K562 (cell line): ENCODE results near the gene CYP2A6. TPM values are rescaled to one million over a fixed set of nuclear protein-coding genes. Genes with fewer than 3 reads are reported as not detected.
"Not testable (repeated sequence)": the region's sequence is repeated elsewhere in the genome, so short reads cannot be mapped to it uniquely, and the experiment has no call there.

Source experiments
- CREB1 ChIP-seq, 2 experiments: sonication (generic) in 1 of 2; formaldehyde crosslinking in 1 of 2; IDR thresholded peaks; 2 replicates each; pipeline versions ENCODE4 v1.6.1 to v1.8.0; 2012 to 2022; ENCODE audit warnings: inconsistent platforms in 1 of 2, mild to moderate bottlenecking in 1 of 2, missing genetic modification reagents in 1 of 2, moderate library complexity in 1 of 2
- FOSL1 ChIP-seq: fragments of 200-800 bp; sonication (Bioruptor generic); conservative IDR thresholded peaks from 2 replicates; pipeline ENCODE4 v1.6.1; 2016; ENCODE audit warnings: missing genetic modification characterization, missing compliant biosample characterization
- FOXP1 ChIP-seq: sonication (generic); formaldehyde crosslinking; IDR thresholded peaks from 2 replicates; pipeline ENCODE4 v1.8.0; 2022; ENCODE audit warnings: mild to moderate bottlenecking, missing genetic modification reagents
- KDM4B ChIP-seq, 2 experiments: fragments of 450-650 bp in 1 of 2; sonication (generic) in 1 of 2; IDR thresholded peaks; 2 replicates each; pipeline ENCODE4 v1.6.1; 2016 to 2017; ENCODE audit warnings: borderline replicate concordance in 2 of 2, antibody characterized with exemption in 1 of 2, low read depth in 1 of 2, mild to moderate bottlenecking in 1 of 2
- KLF6 ChIP-seq: fragments of 250-450 bp; sonication (Bioruptor Pico); IDR thresholded peaks from 2 replicates; pipeline ENCODE4 v1.4.0; 2020; ENCODE audit warnings: mild to moderate bottlenecking, moderate library complexity, borderline replicate concordance
- REST ChIP-seq, 2 experiments: fragments of 450-650 bp; formaldehyde crosslinking in 1 of 2; IDR thresholded peaks; 2 replicates each; pipeline versions ENCODE4 v1.4.0 to v1.6.1; 2014 to 2020; ENCODE audit warnings: mild to moderate bottlenecking in 2 of 2, borderline replicate concordance in 1 of 2, low read depth in 1 of 2
- TCF3 ChIP-seq: sonication (generic); formaldehyde crosslinking; IDR thresholded peaks from 2 replicates; pipeline ENCODE4 v1.4.0; 2020; ENCODE audit warnings: mild to moderate bottlenecking, missing genetic modification reagents
- TFAP4 ChIP-seq: sonication (generic); formaldehyde crosslinking; IDR thresholded peaks from 2 replicates; pipeline ENCODE4 v1.8.0; 2022; ENCODE audit warnings: missing genetic modification reagents, mild to moderate bottlenecking, moderate library complexity, borderline replicate concordance
- ZNF175 ChIP-seq: fragments of 200-800 bp; sonication (Bioruptor generic); IDR thresholded peaks from 2 replicates; pipeline ENCODE4 v1.6.1; 2016; ENCODE audit warnings: low read depth, mild to moderate bottlenecking, missing genetic modification characterization, missing compliant biosample characterization
- ZNF395 ChIP-seq: fragments of 200-800 bp; sonication (Bioruptor generic); IDR thresholded peaks from 2 replicates; pipeline ENCODE4 v1.6.1; 2017; ENCODE audit warnings: missing genetic modification characterization, missing compliant biosample characterization
- ZNF41 ChIP-seq: fragments of 250-450 bp; sonication (Bioruptor Pico); conservative IDR thresholded peaks from 2 replicates; pipeline ENCODE4 v1.4.0; 2020; ENCODE audit warnings: mild to moderate bottlenecking
- polyA plus RNA-seq, 8 experiments: library from polyadenylated mRNA; depleted of rRNA in 4 of 8; stranded (reverse) in 5 of 8; unstranded in 3 of 8; fragments of >200 nt; fragmentation: Nextera tagmentation in 2 of 8; fragmentation: Illumina TruSeq in 1 of 8; extraction: Ambion mirVana in 2 of 8; extraction: Trizol in 1 of 8; gene quantifications; 2 replicates each; pipeline versions ENCODE4 v1.2.1 to v1.2.3, GENCODE V29; 2011 to 2014; ENCODE audit warnings: inconsistent platforms in 1 of 8, missing spikeins in 1 of 8
- total RNA-seq, 7 experiments: library from RNA; depleted of rRNA in 6 of 7; stranded (reverse); fragments of >200 nt in 6 of 7; fragmentation: Illumina TruSeq in 2 of 7; extraction: Trizol in 2 of 7; gene quantifications; 2 replicates each; pipeline versions ENCODE4 v1.2.1 to v1.2.3, GENCODE V29; 2011 to 2021; ENCODE audit warnings: low replicate concordance in 1 of 7
- TF ChIP-seq, protein P1 (sequence below): fragments of 250-450 bp; sonication (Bioruptor Pico); IDR thresholded peaks from 2 replicates; pipeline ENCODE4 v1.4.0; 2020; ENCODE audit warnings: mild to moderate bottlenecking

Gene CYP2A6
- total and polyA plus RNA-seq, 9 of the 15 experiments (the other 6 are each of a cell fraction or from before 2014, with no cell fraction given): 0.31 TPM; not detected in 8

- TF ChIP-seq REST (IDR thresholded peaks at IDR 0.05; ENCODE audit: borderline replicate concordance) (peak; percentile 47; the same call in 1 of the 2 replicates), KDM4B (IDR thresholded peaks at IDR 0.05; ENCODE audit: borderline replicate concordance in 2 of 2, low read depth in 1 of 2) (0 out of 4 replicates have a peak, but pooled peaks of 1 of the 2 experiments have one; percentile 34), ZNF395 (CRISPR knock-in tag) (peak; percentile 97), CREB1 (IDR thresholded peaks at IDR 0.05) (peak; percentile 38; the same call in 1 of the 2 replicates), FOSL1 (tag) (peak; percentile 62), FOXP1 (CRISPR knock-in tag) (peak; percentile 77), TCF3 (peak; percentile 94), KLF6 (CRISPR knock-in tag) (peak; percentile 65; the same call in 1 of the 2 replicates), ZNF41 (CRISPR knock-in tag) (peak; percentile 63), TFAP4 (peak; percentile 55), ZNF175 (CRISPR knock-in tag) (peak; percentile 86)
- TF ChIP-seq REST (CRISPR knock-in tag; IDR thresholded peaks at IDR 0.05; ENCODE audit: low read depth); CREB1 (CRISPR knock-in tag; IDR thresholded peaks at IDR 0.05): not testable (repeated sequence)
- TF ChIP-seq, protein P1, sequence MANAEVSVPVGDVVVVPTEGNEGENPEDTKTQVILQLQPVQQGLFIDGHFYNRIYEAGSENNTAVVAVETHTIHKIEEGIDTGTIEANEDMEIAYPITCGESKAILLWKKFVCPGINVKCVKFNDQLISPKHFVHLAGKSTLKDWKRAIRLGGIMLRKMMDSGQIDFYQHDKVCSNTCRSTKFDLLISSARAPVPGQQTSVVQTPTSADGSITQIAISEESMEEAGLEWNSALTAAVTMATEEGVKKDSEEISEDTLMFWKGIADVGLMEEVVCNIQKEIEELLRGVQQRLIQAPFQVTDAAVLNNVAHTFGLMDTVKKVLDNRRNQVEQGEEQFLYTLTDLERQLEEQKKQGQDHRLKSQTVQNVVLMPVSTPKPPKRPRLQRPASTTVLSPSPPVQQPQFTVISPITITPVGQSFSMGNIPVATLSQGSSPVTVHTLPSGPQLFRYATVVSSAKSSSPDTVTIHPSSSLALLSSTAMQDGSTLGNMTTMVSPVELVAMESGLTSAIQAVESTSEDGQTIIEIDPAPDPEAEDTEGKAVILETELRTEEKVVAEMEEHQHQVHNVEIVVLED (CRISPR knock-in tag): peak; percentile 36; the same call in 1 of the 2 replicates
Measured at GRCh38 chr19:40822704-40823553, 27.3 kb downstream of the CYP2A6 start (continued).
